Middle frontal gyrus (tissue), 1 donor: ENCODE results near the gene PTPRN.
A peak's percentile ranks its signal among the peaks of the same experiment; 100 is the strongest.
"Not testable (repeated sequence)": the region's sequence is repeated elsewhere in the genome, so short reads cannot be mapped to it uniquely, and the experiment has no call there.

Source experiments
- DNase-seq: peaks from one replicate; pipeline ENCODE4 v3.0.0-alpha.2; 2015; ENCODE audit warnings: low spot score; ENCODE audit errors: extremely low spot score

The PTPRN gene

GRCh38 chr2:219309278-219309677, at the start of gene PTPRN:
Gene PTPRN (minus strand): TSS chr2:219309401. CDS start chr2:219309332, 69 bp downstream.
- peak; percentile 64 for DNase-seq

- DNase-seq: no peak
Observed at GRCh38 chr2:219358170-219359075, 49.2 kb upstream of the PTPRN start.

- DNase-seq: no peak
Observed at GRCh38 chr2:219356834-219357233, 47.6 kb upstream of the PTPRN start.

GRCh38 chr2:219354582-219354981, 45.4 kb upstream of the PTPRN start:
- DNase-seq: no peak

- DNase-seq: no peak
Observed at GRCh38 chr2:219353129-219353528, 43.9 kb upstream of the PTPRN start.

- peak; percentile 58 for DNase-seq
Observed at GRCh38 chr2:219352448-219353023, 43.3 kb upstream of the PTPRN start.

- DNase-seq: no peak
Observed at GRCh38 chr2:219350710-219351221, 41.6 kb upstream of the PTPRN start.

- DNase-seq: no peak
Observed at GRCh38 chr2:219350215-219350614, 41.0 kb upstream of the PTPRN start.

- peak; percentile 22 for DNase-seq
Observed at GRCh38 chr2:219344751-219345430, 35.7 kb upstream of the PTPRN start.

GRCh38 chr2:219335373-219335786, 26.2 kb upstream of the PTPRN start:
- DNase-seq: no peak

GRCh38 chr2:219334076-219334475, 24.9 kb upstream of the PTPRN start:
- no peak for DNase-seq

GRCh38 chr2:219332542-219332941, 23.3 kb upstream of the PTPRN start, which contains the start of gene RESP18:
Gene RESP18 (minus strand): TSS chr2:219332744.
- DNase-seq: no peak

GRCh38 chr2:219331560-219332213, 22.5 kb upstream of the PTPRN start:
- no peak for DNase-seq

- no peak for DNase-seq
Observed at GRCh38 chr2:219327719-219328118, 18.5 kb upstream of the PTPRN start.

GRCh38 chr2:219325657-219326315, 16.6 kb upstream of the PTPRN start:
- DNase-seq: no peak

GRCh38 chr2:219325136-219325535, 15.9 kb upstream of the PTPRN start:
- DNase-seq: no peak

- DNase-seq: no peak
Observed at GRCh38 chr2:219323434-219323833, 14.2 kb upstream of the PTPRN start.

- DNase-seq: no peak
Observed at GRCh38 chr2:219314804-219315468, 5.7 kb upstream of the PTPRN start.

- DNase-seq: not testable (repeated sequence)
Observed at GRCh38 chr2:219312683-219313263, 3.6 kb upstream of the PTPRN start.
